ENCODE data around the gene UBE3C. TPM values are rescaled to one million over a fixed set of nuclear protein-coding genes. Genes with fewer than 3 reads are reported as not detected.

UBE3C gene
- total RNA-seq, 4 donors from 2014 or later = 60.7 to 68.7 (median 64.7) TPM

- DNase-seq (ENCODE audit: low spot score in 2 of 2) = no peak
- TF ChIP-seq EP300 (IDR thresholded peaks at IDR 0.05) = no peak
- TF ChIP-seq POLR2A (IDR thresholded peaks at IDR 0.05) = no peak
- no peak for TF ChIP-seq CTCF (IDR thresholded peaks at IDR 0.05)
- Histone ChIP-seq H3K27me3 (peaks cover 0 to 29% of the 10 kb centered on the region in 2 donors), H3K4me3 (no peak overlapping the region), H3K36me3 (no peaks in the 10 kb centered on the region), H3K27ac (no peak overlapping the region), H3K4me1 (peaks cover 0 to under 1% (median 0%) of the 10 kb centered on the region in 4 donors), H3K9me3 (no peaks in the 10 kb centered on the region)
- WGBS, 2 donors = 79 to 80% methylated on average over 5 of the region's 5 CpGs
These were observed 5.9 kb upstream of the UBE3C start for GRCh38 chr7:157132796-157133195.

GRCh38 chr7:157133304-157133703, 5.4 kb upstream of the UBE3C start:
- H3K27ac ChIP-seq = no peak overlapping the region
- peaks cover 0 to 27% of the 10 kb centered on the region in 2 donors for H3K27me3 ChIP-seq
- 89 to 91% methylated on average over 2 of the region's 2 CpGs for WGBS, 2 donors
- no peak overlapping the region for H3K4me3 ChIP-seq
- DNase-seq (ENCODE audit: low spot score in 2 of 2) = no peak
- TF ChIP-seq CTCF (IDR thresholded peaks at IDR 0.05) (no peak), POLR2A (IDR thresholded peaks at IDR 0.05) (no peak), EP300 (IDR thresholded peaks at IDR 0.05) (no peak)
- no peaks in the 10 kb centered on the region for H3K9me3 ChIP-seq
- no peaks in the 10 kb centered on the region for H3K36me3 ChIP-seq
- peaks cover 0 to 6% (median 0%) of the 10 kb centered on the region in 4 donors for H3K4me1 ChIP-seq

GRCh38 chr7:157136372-157136771, 2.4 kb upstream of the UBE3C start:
- H3K9me3 ChIP-seq = no peaks in the 10 kb centered on the region
- H3K4me3 ChIP-seq = no peak overlapping the region
- H3K27ac ChIP-seq = no peak overlapping the region
- H3K4me1 ChIP-seq = peaks cover 0 to 24% (median 17%) of the 10 kb centered on the region in 4 donors
- TF ChIP-seq CTCF (IDR thresholded peaks at IDR 0.05) (no peak), POLR2A (IDR thresholded peaks at IDR 0.05) (no peak), EP300 (IDR thresholded peaks at IDR 0.05) (no peak)
- no peak for DNase-seq (ENCODE audit: low spot score in 2 of 2)
- H3K36me3 ChIP-seq = no peaks in the 10 kb centered on the region
- H3K27me3 ChIP-seq = peaks cover 0 to 4% of the 10 kb centered on the region in 2 donors
- WGBS, 2 donors = 41 to 42% methylated on average over 4 of the region's 4 CpGs

- 39 to 41% methylated on average over 5 of the region's 5 CpGs for WGBS, 2 donors
- Histone ChIP-seq H3K4me3 (peak overlapping the region; percentile 76 to 93 (median 88)), H3K9me3 (no peaks in the 10 kb centered on the region), H3K4me1 (peaks cover 0 to 37% (median 22%) of the 10 kb centered on the region in 4 donors), H3K36me3 (peaks cover 0 to 6% (median 0%) of the 10 kb centered on the region in 3 donors), H3K27me3 (no peaks in the 10 kb centered on the region), H3K27ac (peak overlapping the region; percentile 86 to 98 (median 92))
- no peak for DNase-seq (ENCODE audit: low spot score in 2 of 2)
- TF ChIP-seq CTCF (IDR thresholded peaks at IDR 0.05) (no peak), POLR2A (IDR thresholded peaks at IDR 0.05) (no peak), EP300 (IDR thresholded peaks at IDR 0.05) (no peak)
These were observed 664 bp upstream of the UBE3C start for GRCh38 chr7:157138101-157138423.

- H3K9me3 ChIP-seq = no peaks in the 10 kb centered on the region
- H3K27ac ChIP-seq = peak overlapping the region; percentile 86 to 98 (median 92)
- peak in 1 of 2 donors; percentile 8 for DNase-seq (ENCODE audit: low spot score in 2 of 2)
- no peak for TF ChIP-seq CTCF (IDR thresholded peaks at IDR 0.05)
- TF ChIP-seq EP300 (IDR thresholded peaks at IDR 0.05) = no peak
- TF ChIP-seq POLR2A (IDR thresholded peaks at IDR 0.05) = no peak
- H3K27me3 ChIP-seq = no peaks in the 10 kb centered on the region
- WGBS, 2 donors = 1% methylated on average over 13 to 35 of the region's 74 CpGs
- peaks cover 0 to 6% (median 0%) of the 10 kb centered on the region in 3 donors for H3K36me3 ChIP-seq
- H3K4me1 ChIP-seq = peaks cover 0 to 47% (median 22%) of the 10 kb centered on the region in 4 donors
- peak overlapping the region; percentile 86 to 95 (median 91) for H3K4me3 ChIP-seq
These were observed 534 bp downstream of the UBE3C start for GRCh38 chr7:157139111-157139809.
